Activated CD4-positive, alpha-beta T cell treated with anti-CD3 and anti-CD28 coated beads, Interleukin-2, amount 10 ng/mL, durations not matched to agents 7 days and 5 days (primary cell): ENCODE data around the gene TIMD4. TPM values are rescaled to one million over a fixed set of nuclear protein-coding genes. Genes with fewer than 3 reads are reported as not detected.
A peak's percentile ranks its signal among the peaks of the same experiment; 100 is the strongest.

Experiments
- CTCF ChIA-PET: fragments of 350-600 bp; sonication (Branson Sonifier 250); formaldehyde crosslinking; loops from one replicate; lab custom pipeline; 2021; ENCODE audit warnings: antibody characterized with exemption; lab: Charles Lee
- POLR2A ChIA-PET: fragments of 350-600 bp; sonication (Branson Sonifier 250); formaldehyde crosslinking; loops from one replicate; lab custom pipeline; 2021; ENCODE audit warnings: antibody characterized with exemption; lab: Charles Lee
- DNase-seq: peaks from one replicate; pipeline ENCODE4 v3.0.0-alpha.2; 2020
- H3K27ac Mint-ChIP-seq: one replicate; pipeline ENCODE4 v1.8.0; 2021; ENCODE audit warnings: mild to moderate bottlenecking, moderate library complexity, mixed read lengths
- H3K27me3 Mint-ChIP-seq: one replicate; pipeline ENCODE4 v1.8.0; 2021; ENCODE audit warnings: mixed read lengths
- H3K36me3 Mint-ChIP-seq: one replicate; pipeline ENCODE4 v1.8.0; 2021; ENCODE audit warnings: low read depth, mixed read lengths
- H3K4me1 Mint-ChIP-seq: one replicate; pipeline ENCODE4 v1.8.0; 2021; ENCODE audit warnings: mixed read lengths
- H3K4me3 Mint-ChIP-seq: one replicate; pipeline ENCODE4 v1.8.0; 2021; ENCODE audit warnings: mild to moderate bottlenecking, moderate library complexity, mixed read lengths
- H3K9me3 Mint-ChIP-seq: one replicate; pipeline ENCODE4 v1.8.0; 2021; ENCODE audit warnings: mixed read lengths
- total RNA-seq, 2 experiments: library from RNA; stranded (reverse); gene quantifications; one replicate each; pipeline ENCODE4 v1.2.3, GENCODE V29; 2021

TIMD4 gene
- total RNA-seq, 2 experiments from 2014 or later: 0.92 to 1.2 TPM

DNA sequence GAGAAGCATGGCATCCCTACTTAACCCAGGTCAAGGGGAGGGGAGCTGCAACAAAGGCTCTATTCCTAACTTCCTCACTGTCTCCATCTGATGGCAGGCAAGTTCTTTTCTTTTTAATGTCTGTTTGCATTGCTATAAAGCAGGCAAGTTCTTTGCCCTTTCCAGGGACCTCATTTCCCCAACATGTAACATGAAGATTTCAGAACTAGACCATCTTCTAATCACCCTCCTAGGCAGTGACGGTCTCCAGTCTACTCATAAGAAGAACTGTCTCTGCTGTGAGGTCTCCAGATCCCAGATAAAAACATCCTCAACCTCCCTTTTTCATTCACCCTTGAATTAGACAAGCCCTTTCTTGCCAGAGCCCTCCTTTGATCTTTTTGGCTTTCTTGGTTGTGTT is 70.8 kb downstream of the TIMD4 start:
- Mint-ChIP-seq H3K27ac (peak overlapping the region; percentile 89), H3K4me1 (peaks cover 35% of the 10 kb centered on the region), H3K4me3 (no peak overlapping the region), H3K9me3 (peaks cover 15% of the 10 kb centered on the region), H3K27me3 (peaks cover 2% of the 10 kb centered on the region), H3K36me3 (peaks cover 14% of the 10 kb centered on the region)
- ChIA-PET CTCF (interaction anchor here (0.6 to 1.6 kb wide), 6 partner anchors 11 to 240 kb away, joined by 3 to 6 read pairs (median 4); no protein-coding TSS in a partner anchor), POLR2A (no interaction called here)
- DNase-seq: no peak

- ChIA-PET CTCF (interaction anchor here (0.6 to 1.5 kb wide), 3 partner anchors 9 to 38 kb away, joined by 3 read pairs; no protein-coding TSS in a partner anchor), POLR2A (no interaction called here)
- Mint-ChIP-seq H3K4me1 (peaks cover 26% of the 10 kb centered on the region), H3K9me3 (peaks cover 4% of the 10 kb centered on the region), H3K36me3 (peaks cover 4% of the 10 kb centered on the region), H3K4me3 (no peak overlapping the region), H3K27ac (no peak overlapping the region), H3K27me3 (peaks cover 15% of the 10 kb centered on the region)
- DNase-seq: no peak
Measured at GRCh38 chr5:156888520-156888919, 74.5 kb downstream of the TIMD4 start.

GRCh38 chr5:156883316-156883875 is 79.6 kb downstream of the TIMD4 start:
- no peak overlapping the region for H3K27ac Mint-ChIP-seq
- no peak overlapping the region for H3K4me3 Mint-ChIP-seq
- ChIA-PET POLR2A (no interaction called here), CTCF (interaction anchor here (1.2 to 1.3 kb wide), 2 partner anchors 39 to 133 kb away, joined by 3 read pairs; no protein-coding TSS in a partner anchor)
- H3K4me1 Mint-ChIP-seq: no peaks in the 10 kb centered on the region
- H3K9me3 Mint-ChIP-seq: peaks cover 10% of the 10 kb centered on the region
- peaks cover 27% of the 10 kb centered on the region for H3K27me3 Mint-ChIP-seq
- H3K36me3 Mint-ChIP-seq: peaks cover 5% of the 10 kb centered on the region
- no peak for DNase-seq

DNA sequence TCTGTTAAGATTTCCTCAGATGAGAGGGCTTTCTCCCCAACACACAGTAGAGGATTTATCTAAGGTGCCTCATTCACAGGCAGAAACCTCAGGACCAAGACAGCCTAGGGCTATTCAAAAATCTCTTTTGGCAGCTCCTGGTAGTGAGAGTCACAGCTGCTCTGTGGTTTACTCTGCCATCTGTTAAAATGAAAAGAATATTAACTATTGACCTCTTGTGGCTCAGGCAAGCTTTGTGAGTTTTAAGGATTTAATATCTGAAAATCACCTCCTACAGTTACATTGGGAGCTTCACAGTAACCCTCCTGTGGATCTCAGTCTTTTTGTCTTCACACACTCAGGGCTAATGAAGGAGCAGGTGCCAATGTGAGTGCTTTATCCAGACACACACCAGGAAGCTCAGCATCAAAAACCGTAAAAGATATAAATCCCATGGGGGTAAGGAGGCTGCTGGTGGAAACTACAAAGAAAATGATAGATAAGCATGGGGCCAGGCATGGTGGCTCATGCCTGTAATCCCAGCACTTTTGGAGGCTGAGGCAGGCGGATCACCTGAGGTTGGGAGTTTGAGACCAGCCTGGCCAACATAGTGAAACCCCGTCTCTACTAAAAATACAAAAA is 83.3 kb downstream of the TIMD4 start:
- H3K4me1 Mint-ChIP-seq: no peaks in the 10 kb centered on the region
- DNase-seq: no peak
- H3K9me3 Mint-ChIP-seq: peaks cover 10% of the 10 kb centered on the region
- CTCF ChIA-PET: interaction anchor here (0.9 to 1.5 kb wide), 4 partner anchors 9 to 55 kb away, joined by 3 to 6 read pairs (median 4); no protein-coding TSS in a partner anchor
- no peak overlapping the region for H3K27ac Mint-ChIP-seq
- H3K4me3 Mint-ChIP-seq: no peak overlapping the region
- peaks cover 5% of the 10 kb centered on the region for H3K36me3 Mint-ChIP-seq
- peaks cover 17% of the 10 kb centered on the region for H3K27me3 Mint-ChIP-seq
- POLR2A ChIA-PET: no interaction called here

DNA sequence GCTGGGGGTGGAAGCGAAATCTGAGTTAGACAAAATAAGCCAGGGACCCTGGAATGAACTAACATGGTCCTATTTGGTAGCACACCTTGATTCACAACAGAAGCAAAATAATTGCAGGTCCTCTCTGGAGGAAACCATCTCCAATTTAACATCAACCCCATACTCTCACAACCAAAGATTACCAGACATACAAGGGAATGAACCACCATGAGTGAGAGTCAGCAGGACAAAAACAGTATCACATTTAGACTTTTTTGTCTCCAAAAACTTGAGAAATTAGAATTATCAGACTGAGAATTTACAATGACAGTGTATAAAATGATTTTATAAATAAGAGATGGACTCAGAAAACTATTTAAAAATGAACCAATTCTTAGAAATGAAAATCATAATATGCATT is 91.8 kb downstream of the TIMD4 start:
- Mint-ChIP-seq H3K36me3 (peaks cover 17% of the 10 kb centered on the region), H3K9me3 (peaks cover 22% of the 10 kb centered on the region), H3K27ac (no peak overlapping the region), H3K4me1 (peaks cover 11% of the 10 kb centered on the region), H3K4me3 (no peak overlapping the region), H3K27me3 (peaks cover 16% of the 10 kb centered on the region)
- CTCF ChIA-PET: no interaction called here
- DNase-seq: no peak
- POLR2A ChIA-PET: no interaction called here

DNA sequence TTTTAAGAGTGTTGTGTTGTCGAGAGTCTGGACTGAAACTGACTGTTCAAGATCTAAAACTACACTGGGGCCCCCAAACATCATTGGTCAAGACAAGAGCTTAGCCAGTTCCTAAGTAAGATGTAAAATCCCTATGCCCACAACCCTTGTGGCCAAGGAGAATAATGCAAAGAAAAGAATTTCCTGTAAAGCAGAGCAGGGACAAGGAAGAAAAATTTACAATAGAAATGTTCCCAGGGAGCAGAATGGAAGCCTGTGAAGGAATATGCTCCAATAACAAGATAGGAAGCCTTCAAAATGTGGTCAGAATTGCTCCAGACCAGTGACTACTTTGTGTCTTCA is 92.6 kb downstream of the TIMD4 start:
- Mint-ChIP-seq H3K36me3 (peaks cover 17% of the 10 kb centered on the region), H3K9me3 (peaks cover 22% of the 10 kb centered on the region), H3K4me3 (no peak overlapping the region), H3K27me3 (peaks cover 16% of the 10 kb centered on the region), H3K4me1 (peaks cover 11% of the 10 kb centered on the region), H3K27ac (no peak overlapping the region)
- CTCF ChIA-PET: interaction anchor here (1.3 to 1.6 kb wide), 2 partner anchors 17 to 19 kb away, joined by 3 read pairs; no protein-coding TSS in a partner anchor
- no peak for DNase-seq
- POLR2A ChIA-PET: no interaction called here

Other genes with a start within 250 kb of the TIMD4 start
- under 1 TPM in 1 of 2 experiments, not detected in 1; 0.17 TPM for gene PPP1R2B, start 112.9 kb downstream of the TIMD4 start, total RNA-seq
- 1 to 10 TPM; 1.5 to 2.0 TPM for gene HAVCR1, start 95.9 kb upstream of the TIMD4 start, total RNA-seq
- gene HAVCR2, start 145.8 kb upstream of the TIMD4 start, total RNA-seq: 10 to 100 TPM; 30.9 to 34.7 TPM
- gene MED7, start 179.6 kb upstream of the TIMD4 start, total RNA-seq: 10 to 100 TPM; 12.1 to 13.2 TPM
- gene GARIN3, start 203.0 kb upstream of the TIMD4 start, total RNA-seq: not detected
- 100 to 1,000 TPM; 258 to 306 TPM for gene ITK, start 217.6 kb upstream of the TIMD4 start, total RNA-seq